Activated CD4-positive, alpha-beta T cell treated with anti-CD3 and anti-CD28 coated beads, Interleukin-10, Interleukin-2, amounts not matched to agents 100 ng/mL and 50 ng/mL, durations not matched to agents 16 hours and 8 hours (primary cell): ENCODE data around the gene ABCD2.
"Not testable (repeated sequence)": the region's sequence is repeated elsewhere in the genome, so short reads cannot be mapped to it uniquely, and the experiment has no call there.

Experiments
- DNase-seq: peaks from one replicate; pipeline ENCODE4 v3.0.0-alpha.2; 2020

Gene ABCD2

DNA sequence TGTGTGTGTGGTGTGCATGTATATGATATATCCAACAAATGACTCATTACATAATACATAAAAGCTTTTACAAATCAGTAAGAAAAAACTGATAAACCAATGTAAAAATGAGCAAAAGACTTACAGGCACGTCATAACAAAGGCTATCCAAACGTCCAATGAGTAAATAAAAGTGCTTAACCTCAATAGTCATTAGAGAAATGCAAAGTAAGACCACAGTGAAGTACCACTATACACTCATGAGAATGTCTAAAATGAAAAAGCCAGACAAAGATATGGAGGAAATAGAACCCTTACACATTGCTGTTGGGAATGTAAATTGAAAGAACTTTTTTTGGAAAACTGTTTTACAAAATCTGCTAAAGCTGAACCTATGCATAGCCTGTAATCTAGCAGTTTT lies 7.8 kb downstream of the ABCD2 start:
- DNase-seq = no peak

DNA sequence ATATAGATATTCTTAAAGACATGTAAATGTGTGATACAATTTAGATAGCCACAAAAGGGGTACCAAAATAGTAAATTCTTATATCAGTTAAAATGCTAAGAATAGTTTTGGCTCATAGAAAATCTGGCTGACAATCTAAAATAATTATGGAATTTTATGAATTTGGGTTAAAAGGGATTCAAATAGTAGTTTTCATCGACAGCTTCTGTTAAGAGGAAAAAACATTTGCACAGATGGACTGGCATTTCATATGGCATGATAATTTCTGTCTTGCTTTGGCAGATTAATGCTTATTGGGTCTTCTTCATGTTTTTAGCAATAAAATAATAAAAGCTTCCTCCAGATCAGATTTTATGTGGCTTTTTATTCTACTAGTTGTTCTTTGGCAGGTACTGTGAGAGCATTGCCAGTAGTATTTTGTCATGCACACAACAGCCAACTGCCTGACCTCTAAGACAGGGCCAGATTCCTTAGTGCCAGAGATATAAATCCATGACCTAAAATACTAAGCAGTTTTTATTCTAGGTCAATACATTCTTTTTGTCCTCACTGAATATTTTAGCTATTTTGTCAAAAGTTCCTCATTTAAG lies 9.1 kb downstream of the ABCD2 start:
- DNase-seq = no peak

DNA sequence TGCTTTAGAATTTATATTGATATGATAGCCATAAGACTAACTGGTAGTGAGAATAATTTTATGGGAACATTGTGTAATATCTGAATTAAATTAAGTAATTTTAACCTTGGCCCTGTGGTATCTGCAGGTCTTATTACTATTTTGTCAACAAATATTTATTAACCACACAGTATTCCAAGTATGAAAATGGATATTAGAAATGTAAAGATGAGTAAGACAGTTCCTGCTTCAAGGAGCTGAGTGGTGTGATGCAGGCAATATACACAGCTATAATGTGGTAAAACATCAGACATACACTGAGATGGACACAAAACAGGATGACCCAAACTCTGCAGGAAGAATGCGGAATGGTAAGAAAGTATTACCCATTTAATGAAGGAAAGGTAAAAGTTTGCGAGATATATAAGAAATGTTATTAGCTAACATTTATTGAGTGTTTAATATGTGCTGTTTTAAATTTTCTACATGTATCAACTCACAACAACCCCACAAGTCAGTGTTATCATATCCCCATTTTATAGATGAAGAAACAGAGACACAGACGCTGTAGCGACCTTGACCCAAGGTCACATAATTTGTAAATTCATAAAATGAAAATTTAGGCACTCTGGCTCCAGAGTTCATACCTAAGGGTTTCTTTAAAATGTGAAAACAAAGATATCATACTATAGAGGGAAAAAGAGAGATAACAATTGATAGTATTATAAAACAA lies 12.7 kb downstream of the ABCD2 start:
- DNase-seq = no peak

DNA sequence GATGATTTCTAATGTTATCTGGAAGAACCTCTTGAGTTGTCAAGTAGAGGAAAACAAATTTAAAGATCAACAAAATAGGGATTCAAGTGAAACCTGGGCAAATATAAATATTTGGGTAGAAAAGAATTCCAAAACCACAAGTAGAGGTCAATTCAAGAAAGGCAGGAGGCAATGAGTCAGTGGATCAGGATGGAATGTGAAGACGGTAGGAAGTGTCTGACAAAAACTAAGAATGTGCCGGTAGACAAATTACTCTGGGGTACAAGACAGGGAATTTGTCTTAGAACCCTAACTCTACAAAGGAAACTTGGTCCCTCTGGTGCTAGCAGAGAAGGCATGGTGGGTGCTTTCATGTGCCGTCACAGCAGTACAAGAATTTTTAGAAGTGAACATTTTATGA lies 13.6 kb downstream of the ABCD2 start:
- no peak for DNase-seq

DNA sequence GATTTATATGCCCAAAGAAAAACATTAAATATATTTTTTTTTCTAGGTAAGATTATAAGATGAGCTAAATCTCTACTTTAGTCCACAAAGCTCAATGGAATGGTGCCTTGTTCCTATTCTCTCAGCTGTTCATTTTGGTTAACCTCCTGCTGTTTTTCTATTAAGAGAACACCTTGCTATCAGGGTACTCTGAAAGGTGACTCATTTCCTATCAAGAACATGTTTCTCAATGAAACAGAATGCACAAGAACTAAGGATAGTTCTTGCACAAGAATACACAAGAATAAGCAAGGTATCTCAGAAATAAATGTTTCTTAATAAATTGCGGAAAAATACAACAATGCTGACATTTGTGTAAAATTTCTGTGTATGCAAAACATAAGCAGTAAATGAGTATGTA lies 14.1 kb downstream of the ABCD2 start:
- DNase-seq = no peak

DNA sequence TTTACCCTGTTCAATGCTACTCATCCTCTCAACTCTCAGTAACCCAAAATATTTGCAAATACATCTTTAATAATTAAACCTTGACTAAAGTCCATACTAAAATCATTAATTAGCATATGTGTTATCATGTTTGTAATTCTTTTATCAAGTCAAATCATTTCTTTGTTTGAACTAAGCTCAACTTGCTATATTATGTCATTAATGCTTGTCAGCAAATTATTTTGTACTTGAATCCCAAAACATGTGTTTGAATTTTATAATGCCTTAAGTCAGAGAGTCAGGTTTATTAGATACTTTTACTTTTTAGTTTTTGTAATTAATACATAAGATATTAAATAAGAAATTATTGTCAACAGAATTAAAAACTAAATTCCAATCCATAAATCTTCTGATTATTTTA lies 16.5 kb downstream of the ABCD2 start:
- DNase-seq = no peak

DNA sequence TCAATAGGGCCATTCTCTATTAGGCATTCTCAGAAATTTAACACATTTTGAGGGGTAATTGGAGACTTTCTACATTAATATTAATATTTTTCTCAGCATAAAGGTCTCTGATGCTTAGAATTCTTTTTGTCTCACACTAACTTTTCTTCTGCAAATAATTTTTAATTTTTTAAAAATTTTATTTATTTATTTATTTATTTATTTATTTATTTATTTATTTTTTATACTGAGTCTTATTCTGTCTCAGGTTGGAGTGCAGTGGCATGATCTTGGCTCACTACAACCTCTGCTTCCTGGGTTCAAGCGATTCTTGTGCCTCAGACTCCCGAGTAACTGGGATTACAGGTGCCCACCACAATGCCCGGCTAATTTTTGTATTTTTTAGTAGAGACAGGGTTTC lies 17.7 kb downstream of the ABCD2 start:
- not testable (repeated sequence) for DNase-seq

DNA sequence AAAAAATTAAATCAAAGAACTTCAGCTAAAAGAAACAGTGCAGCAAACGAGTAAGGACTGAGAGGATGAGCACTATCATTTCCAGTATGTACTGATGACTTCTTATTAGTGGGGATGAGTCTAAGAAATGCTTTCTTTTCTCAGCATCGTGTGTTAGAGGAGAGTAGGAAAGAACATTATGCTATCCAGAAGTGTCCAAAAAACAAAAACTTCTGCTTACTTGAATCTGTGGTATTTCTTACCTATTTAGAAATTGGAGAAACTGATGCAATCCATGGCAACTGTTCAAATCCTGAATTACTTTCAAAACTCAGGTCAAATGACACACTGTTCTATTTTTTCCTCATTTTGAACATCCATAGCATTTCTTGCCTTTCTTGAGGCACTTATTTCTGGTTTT lies 23.7 kb downstream of the ABCD2 start:
- no peak for DNase-seq

DNA sequence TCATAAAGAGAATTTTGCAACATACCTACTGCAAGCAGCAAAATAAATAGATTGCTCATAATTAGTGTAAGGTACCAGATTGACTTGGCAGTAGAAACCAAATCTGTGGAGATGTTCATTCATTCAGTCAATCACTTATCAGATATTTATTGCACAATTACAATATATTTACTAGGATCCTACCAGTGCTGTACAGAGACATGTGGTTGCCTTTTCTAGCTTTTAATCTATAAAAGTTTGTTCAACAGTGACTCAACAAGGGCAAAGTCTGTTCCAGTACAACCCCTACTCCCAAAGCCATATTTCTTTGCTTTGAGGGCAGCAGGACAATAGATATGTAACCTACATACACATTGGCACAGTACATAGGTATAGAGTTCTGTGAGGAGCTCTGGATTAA lies 27.3 kb downstream of the ABCD2 start:
- DNase-seq = peak; percentile 24

DNA sequence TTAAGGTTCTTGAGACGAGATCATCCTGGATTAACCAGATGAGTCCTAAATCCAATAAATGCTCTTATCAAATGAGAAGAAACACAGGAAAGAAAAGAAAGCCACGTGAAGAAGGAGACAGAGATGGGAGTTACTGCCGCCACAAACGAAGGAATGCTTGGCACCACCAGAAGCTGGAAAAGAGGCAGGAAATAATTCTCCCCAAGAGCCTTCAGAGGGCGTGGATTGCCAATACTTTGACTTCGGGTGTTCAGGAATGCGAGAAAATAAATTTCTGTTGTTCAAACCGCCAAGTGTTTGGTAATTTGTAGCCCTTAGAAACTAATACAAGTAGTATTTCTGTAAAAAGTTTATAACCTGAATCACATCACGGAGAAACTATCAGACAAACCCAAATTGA lies 31.3 kb downstream of the ABCD2 start:
- no peak for DNase-seq

DNA sequence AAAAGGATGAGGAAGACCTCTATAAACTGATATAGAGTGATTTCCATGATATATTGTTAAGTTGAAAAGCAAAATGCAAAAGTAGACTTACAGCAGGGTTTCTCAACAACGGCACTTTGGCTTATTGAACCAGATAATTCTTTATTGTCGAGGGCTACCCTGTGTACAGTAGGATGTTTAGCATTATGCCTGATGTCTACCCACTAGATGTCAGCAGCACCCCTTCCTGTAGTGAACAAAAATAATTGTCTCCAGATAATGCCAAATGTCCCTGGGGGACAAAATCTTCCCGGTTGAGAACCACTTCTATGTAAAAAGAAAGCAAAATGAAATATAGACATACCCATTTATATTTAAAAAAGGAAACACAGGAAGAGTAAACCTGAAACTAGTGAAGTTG lies 32.4 kb downstream of the ABCD2 start:
- DNase-seq = peak; percentile 17

DNA sequence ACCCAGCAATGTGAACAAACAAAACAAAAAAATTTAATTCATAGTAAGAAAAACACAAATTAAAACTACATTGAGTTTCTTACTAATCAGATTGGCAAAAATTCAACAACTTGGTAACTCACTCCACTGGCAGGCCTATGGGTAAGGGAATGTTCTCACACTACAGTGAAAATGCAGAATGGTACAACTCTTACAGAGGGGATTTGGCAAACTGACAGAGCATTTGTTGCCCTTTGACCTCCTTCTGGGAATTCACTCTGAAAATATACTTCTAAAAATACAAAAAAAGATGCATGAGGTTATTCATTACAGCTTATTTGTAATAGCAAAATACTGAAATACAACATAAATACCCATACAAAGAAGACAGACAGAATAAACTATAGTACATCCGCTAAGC lies 32.8 kb downstream of the ABCD2 start:
- no peak for DNase-seq

DNA sequence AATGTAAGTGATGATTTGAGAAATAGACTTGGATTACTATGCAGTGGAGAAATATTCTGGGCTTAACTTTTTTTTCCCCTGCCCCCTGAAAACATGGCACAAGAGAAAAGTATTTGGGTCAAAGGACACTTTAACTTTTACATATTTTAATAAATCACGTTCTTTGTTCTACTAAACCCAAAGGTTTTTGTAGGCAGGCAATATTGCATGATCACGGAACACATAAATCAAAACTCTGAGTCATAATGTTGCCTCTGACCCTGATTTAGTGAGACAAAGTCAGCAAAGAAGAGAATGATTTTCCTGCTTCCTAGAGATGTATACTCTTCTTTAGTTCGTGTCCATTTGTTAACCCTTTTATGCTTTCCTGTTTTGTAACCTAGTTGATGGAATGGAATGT lies 38.0 kb downstream of the ABCD2 start:
- peak; percentile 46 for DNase-seq

DNA sequence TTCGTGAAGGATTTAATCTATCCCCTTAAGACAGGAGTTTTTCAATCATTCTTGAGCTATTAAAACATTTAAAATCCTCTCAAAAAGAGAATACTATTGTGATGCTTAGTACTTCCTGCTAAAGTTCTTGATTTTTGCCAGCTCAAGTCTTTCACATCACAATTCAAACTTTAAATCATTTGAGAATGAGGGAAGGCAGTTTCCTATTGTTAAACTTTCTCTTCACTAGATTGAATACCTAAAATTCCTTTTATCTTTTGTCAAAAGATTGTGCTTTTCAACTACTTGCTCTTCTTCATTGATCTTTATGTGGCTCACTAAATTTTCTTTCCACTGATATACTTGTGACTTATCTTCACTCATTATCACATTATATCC lies 44.1 kb downstream of the ABCD2 start:
- no peak for DNase-seq

DNA sequence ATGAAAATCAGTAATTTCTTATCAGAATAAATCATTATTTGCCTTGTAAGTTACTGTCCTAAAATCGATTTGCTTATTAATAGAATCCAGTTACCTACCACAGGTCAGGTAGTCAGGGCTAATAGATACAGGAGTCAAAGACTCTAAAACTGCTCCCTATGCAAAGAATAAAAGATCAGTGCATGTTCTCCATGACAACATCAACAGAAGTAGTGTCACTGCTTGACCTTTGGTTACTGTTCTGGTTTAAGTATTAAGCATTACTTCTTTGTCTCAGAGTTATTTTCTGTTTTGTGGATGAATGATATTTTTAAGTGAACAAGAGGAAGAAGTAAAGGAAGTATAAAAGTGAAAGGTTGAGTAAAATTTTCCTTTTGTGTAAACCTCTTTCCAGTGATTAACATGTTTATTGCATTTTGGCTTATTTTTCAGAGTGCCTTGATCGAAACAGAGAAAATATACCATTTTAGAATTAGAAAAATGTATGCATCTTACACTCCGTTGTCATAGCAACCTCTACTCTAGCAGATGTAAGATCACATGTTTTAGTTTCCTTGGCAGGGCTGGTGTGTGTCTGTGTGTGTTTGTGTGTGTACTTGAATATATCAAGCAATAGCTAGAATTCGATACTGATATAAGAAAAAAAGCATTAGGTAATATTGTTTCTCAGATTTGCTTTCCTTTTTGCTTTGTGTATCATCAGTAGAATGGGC lies 44.7 kb downstream of the ABCD2 start:
- no peak for DNase-seq

DNA sequence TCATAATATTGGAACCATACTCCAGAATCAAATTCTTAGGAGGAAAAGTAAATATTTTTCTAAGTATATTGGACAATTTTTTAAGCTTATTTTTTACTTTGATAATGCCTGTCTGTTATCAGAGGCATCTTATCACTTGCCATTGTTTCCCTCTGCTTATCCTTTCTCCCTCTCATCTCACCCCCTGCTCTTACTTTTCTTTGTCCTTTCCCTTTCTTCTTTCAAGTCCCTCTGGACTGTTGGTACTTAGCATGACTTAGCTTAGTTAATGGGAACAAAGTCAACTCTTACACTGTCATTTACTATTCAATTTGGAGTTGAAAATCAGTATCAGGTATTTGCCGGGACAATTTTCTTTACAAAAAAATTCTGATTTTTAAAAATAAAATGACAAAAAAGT lies 45.2 kb downstream of the ABCD2 start:
- no peak for DNase-seq

DNA sequence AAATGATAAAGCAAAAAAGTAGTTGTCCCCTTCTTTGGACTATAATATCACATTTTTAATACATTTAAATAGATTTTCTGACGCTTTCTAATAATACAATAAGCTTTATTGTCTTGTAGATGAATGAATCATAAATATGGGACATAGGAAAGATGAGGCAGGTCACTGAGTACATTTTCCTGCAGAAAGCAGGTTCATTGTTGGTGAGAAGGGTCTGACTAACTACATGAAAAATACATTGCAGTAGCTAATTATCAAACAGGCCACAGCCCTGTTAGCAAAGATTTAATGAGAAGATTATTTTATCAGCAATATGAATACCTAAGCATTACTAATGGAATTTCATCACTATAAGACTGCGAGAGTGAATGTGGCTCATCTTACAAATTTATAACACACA lies 45.6 kb downstream of the ABCD2 start:
- DNase-seq = no peak

DNA sequence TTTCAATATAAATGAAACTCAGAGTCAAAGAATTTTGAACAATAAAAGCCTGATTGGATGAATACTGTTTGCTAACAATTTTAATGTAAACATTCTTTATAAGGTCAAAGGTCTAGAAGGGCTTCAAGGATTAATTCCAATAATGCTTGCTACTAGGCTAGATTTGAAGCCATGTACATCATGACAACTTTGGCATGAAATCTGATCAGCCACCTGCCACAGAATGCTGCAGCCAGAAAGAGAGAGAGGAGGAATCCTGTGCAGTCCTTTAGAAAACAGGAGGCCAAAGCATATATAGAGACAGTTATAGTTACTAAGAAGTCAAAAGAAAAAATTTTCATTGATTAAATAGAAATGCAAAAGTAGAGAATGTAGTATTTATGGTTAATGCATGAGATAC lies 47.1 kb downstream of the ABCD2 start:
- no peak for DNase-seq

DNA sequence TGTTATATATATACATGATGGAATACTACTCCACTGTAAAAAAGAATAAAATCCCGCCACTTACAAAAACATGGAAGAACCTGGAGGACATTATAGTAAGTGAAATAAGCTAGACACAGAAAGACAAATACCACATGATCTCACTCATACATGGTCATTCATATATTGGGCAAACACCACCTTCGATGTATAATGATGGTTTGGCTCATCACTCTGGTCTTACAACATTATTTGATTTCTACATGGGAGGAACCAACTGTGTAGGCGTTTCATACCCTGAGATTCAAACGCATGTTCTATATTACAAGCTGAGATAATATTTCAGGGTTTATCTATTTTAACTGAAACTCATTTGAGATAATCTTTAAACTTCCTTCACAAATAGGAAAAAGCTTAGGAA lies 48.3 kb downstream of the ABCD2 start:
- DNase-seq = no peak

DNA sequence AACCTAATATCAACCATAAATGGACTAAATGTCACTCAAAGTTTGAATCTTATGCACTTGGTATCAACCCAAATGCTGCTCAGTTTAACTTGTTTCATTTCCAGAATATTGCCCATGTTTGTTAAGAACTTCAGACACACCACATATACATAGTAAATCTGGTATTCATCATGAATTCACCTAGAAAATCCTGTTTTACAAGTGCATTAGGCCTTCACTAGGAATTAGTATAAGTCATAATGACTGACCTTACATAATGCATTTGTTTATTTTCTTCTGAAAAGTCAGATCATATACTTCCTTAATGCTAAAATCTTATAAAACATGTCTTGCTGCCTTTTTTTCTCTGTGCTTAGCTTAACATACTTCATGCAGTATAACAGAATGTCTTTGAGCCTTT lies 66.1 kb downstream of the ABCD2 start:
- no peak for DNase-seq

DNA sequence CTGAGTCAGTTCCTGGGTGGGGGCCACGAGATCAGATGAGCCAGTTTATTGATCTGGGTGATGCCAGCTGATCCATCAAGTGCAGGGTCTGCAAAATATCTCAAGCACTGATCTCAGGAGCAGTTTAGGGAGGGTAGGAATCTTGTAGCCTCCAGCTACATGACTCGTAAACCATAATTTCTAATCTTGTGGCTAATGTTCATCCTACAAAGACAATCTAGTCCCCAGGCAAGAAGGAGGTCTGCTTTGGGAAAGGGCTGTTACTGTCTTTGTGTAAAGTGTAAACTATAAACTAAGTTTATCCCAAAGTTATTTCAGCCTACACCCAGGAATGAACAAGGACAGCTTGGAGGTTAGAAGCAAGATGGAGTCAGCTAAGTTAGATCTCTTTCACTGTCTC lies 75.4 kb downstream of the ABCD2 start:
- DNase-seq = not testable (repeated sequence)

DNA sequence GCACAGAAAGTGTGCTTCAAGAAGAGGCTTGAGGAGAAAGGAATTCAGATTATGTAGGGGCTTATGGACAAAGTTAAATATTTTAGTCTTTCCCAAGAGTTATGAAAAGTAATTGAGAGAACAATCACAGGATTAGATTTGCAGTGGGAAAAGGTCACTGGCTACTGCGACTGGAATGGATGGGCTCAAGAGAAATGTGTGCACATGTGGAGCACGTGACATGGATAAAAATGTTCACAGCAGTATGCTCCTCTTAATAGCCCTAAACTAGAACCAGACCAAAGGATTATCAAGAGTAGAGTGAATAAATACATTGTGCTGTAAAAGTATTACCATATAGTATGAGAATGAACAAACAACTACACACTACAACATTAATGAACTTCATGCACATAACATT lies 78.1 kb downstream of the ABCD2 start:
- no peak for DNase-seq

DNA sequence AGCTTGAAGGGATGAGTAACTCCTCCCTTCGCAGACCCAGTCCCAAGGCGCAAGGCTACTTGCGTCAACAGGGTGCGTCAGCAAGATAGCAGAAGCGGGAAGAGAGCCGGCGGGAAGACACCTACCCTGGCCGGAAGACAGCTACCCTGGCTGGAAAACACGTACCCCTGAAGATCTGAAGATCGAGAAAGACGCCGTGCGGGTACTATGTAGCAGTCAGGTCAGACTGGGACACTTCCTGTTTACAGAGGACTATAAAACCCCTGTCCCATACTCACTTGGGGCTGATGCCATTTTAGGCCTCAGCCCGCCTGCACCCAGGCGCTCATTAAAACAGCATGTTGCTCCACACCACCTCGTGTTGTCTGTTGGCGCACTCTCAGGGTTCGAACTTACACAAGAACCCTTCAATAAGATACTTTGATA lies 80.9 kb downstream of the ABCD2 start:
- no peak for DNase-seq

DNA sequence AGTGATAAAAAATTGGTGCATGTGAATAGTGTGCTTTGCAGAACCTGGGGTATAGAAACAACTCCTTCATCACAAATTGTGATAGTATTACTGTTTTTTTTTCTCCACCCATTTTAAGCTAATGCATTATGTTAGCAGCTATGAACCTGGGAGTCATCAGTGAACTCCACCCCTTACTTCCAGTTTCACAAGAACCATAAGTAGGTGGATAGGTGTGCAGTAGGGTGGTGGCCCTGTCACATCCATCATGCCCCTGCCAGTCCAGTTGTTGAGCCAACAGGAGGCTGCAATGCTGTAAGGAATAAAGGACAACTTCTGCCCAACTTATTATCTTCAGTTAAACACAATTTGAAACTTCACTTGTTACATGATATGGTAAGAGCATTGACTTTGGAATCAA lies 85.7 kb downstream of the ABCD2 start:
- no peak for DNase-seq

DNA sequence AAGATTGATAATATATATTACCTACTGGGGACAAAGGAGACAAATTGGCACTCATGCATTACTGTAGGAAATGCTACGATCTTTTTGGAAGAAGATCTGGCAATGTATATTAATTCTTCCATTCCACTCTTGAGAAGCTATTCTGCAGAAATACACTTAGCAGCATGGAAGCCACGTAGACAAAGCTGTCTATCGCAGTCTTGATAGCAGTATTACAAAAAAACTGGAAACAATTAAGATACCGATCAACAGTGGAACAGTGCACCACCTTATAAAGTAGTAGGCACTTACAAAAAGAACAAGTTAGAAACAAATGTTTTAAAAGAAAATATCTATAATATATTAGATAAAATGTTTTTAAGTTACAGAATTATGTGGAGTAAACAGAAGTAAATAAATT lies 87.2 kb downstream of the ABCD2 start:
- DNase-seq = no peak
